Endothelial cell of umbilical vein (primary cell): ENCODE data around the gene CAMK2N1. TPM values are rescaled to one million over a fixed set of nuclear protein-coding genes. Genes with fewer than 3 reads are reported as not detected.

Experiments used
- BruUV-seq: library from RNA; stranded (reverse); fragments of 400-500 nt; replicated peaks from 2 replicates; lab custom pipeline; 2021; lab: Mats Ljungman, UMichigan
- CTCF ChIA-PET: fragments of 300-600, 350-600 bp; sonication (Branson Sonifier 250); formaldehyde crosslinking; loops from one replicate; lab custom pipeline; 2021; ENCODE audit warnings: antibody characterized with exemption, inconsistent platforms; lab: Charles Lee
- POLR2A ChIA-PET: fragments of 300-600, 350-600 bp; sonication (Branson Sonifier 250); formaldehyde crosslinking; loops from one replicate; lab custom pipeline; 2021; ENCODE audit warnings: antibody characterized with exemption, inconsistent platforms; lab: Charles Lee
- DNase-seq: peaks from one replicate; pipeline ENCODE4 v3.0.0-alpha.2; 2011; ENCODE audit warnings: low read depth, low spot score
- FAIRE-seq: peaks from 2 replicates; lab custom pipeline; 2011; peaks lifted over from hg19 to GRCh38; lab: Jason Lieb, UNC
- H2AFZ ChIP-seq: 2 replicates; pipeline ENCODE4 v1.6.0; 2012; ENCODE audit warnings: low read depth, low read length, control low read depth, inconsistent platforms
- H3K27ac ChIP-seq: 2 replicates; pipeline ENCODE4 v1.5.1; 2011; ENCODE audit warnings: low read depth, mild to moderate bottlenecking, control low read depth, low read length, moderate library complexity; ENCODE audit not compliant: insufficient read depth
- H3K27me3 ChIP-seq, 2 experiments: 2 replicates each; pipeline versions ENCODE4 v1.6.0 to v1.6.1; 2011; ENCODE audit warnings: low read length in 2 of 2, mixed read lengths in 1 of 2; ENCODE audit not compliant: control insufficient read depth in 2 of 2, insufficient read depth in 2 of 2
- H3K36me3 ChIP-seq, 2 experiments: 2 replicates in 1 of 2; 3 replicates in 1 of 2; pipeline ENCODE4 v1.5.1; 2011; ENCODE audit warnings: low read length in 2 of 2, mild to moderate bottlenecking in 1 of 2, moderate library complexity in 1 of 2; ENCODE audit not compliant: control insufficient read depth in 2 of 2, insufficient read depth in 2 of 2; ENCODE audit errors: extremely low read depth in 1 of 2
- H3K4me1 ChIP-seq: 3 replicates; pipeline ENCODE4 v1.5.1; 2011; ENCODE audit warnings: mild to moderate bottlenecking, low read length; ENCODE audit not compliant: control insufficient read depth, insufficient read depth; ENCODE audit errors: extremely low read depth
- H3K4me2 ChIP-seq: 2 replicates; pipeline ENCODE4 v1.6.1; 2011; ENCODE audit warnings: low read length, control low read depth, mixed read lengths; ENCODE audit not compliant: insufficient read depth
- H3K4me3 ChIP-seq, 3 experiments: fragments of 200-600 bp in 1 of 3; sonication (generic), shearing (Covaris generic) in 1 of 3; replicated peaks in 1 of 3; 2 replicates each; pipeline ENCODE4 v1.5.1; 2011 to 2016; ENCODE audit warnings: control low read depth in 3 of 3, low read length in 3 of 3, mild to moderate bottlenecking in 2 of 3, inconsistent platforms in 1 of 3, low read depth in 1 of 3, moderate library complexity in 1 of 3; ENCODE audit not compliant: insufficient read depth in 1 of 3
- H3K79me2 ChIP-seq: 2 replicates; pipeline ENCODE4 v1.6.0; 2012; ENCODE audit warnings: low read length, inconsistent platforms; ENCODE audit not compliant: control insufficient read depth, insufficient read depth
- H3K9ac ChIP-seq: replicated peaks from 2 replicates; pipeline ENCODE3; 2011; ENCODE audit warnings: low read length, control low read depth; ENCODE audit not compliant: insufficient read depth; ENCODE audit errors: extremely low read depth
- H3K9me1 ChIP-seq: replicated peaks from 3 replicates; pipeline ENCODE4 v1.6.0; 2011; ENCODE audit warnings: mild to moderate bottlenecking, low read length; ENCODE audit not compliant: control insufficient read depth, insufficient read depth; ENCODE audit errors: extremely low read depth
- H3K9me3 ChIP-seq: replicated peaks from 2 replicates; pipeline ENCODE4 v1.5.1; 2012; ENCODE audit warnings: low read length, inconsistent platforms; ENCODE audit not compliant: control insufficient read depth, insufficient read depth
- H4K20me1 ChIP-seq: replicated peaks from 2 replicates; pipeline ENCODE3; 2011; ENCODE audit warnings: mild to moderate bottlenecking, low read length; ENCODE audit not compliant: control insufficient read depth, insufficient read depth; ENCODE audit errors: extremely low read depth
- CTCF ChIP-seq, 2 donors: IDR thresholded peaks; 1 replicate in 1 of 2; 2 replicates in 1 of 2; pipeline ENCODE4 v1.5.1; 2011; ENCODE audit warnings: low read length in 2 of 2, mild to moderate bottlenecking in 2 of 2, moderate library complexity in 2 of 2, control low read depth in 1 of 2, inconsistent platforms in 1 of 2, low read depth in 1 of 2; ENCODE audit not compliant: insufficient read depth in 1 of 2; ENCODE audit errors: extremely low read depth in 1 of 2
- EZH2 ChIP-seq: IDR thresholded peaks from 2 replicates; pipeline ENCODE4 v1.6.1; 2012; ENCODE audit warnings: borderline replicate concordance, low read depth, mild to moderate bottlenecking, moderate library complexity, low read length, inconsistent platforms; ENCODE audit not compliant: severe bottlenecking
- FOS ChIP-seq: IDR thresholded peaks from 2 replicates; pipeline ENCODE4 v1.6.1; 2011; ENCODE audit warnings: mild to moderate bottlenecking, low read length, moderate library complexity, borderline replicate concordance; ENCODE audit not compliant: insufficient read depth
- GATA2 ChIP-seq: IDR thresholded peaks from 2 replicates; pipeline ENCODE4 v1.7.0; 2011; ENCODE audit warnings: low read depth, mild to moderate bottlenecking, moderate library complexity, mixed read lengths, low read length; ENCODE audit not compliant: insufficient read length, insufficient read depth
- JUN ChIP-seq: IDR thresholded peaks from 2 replicates; pipeline ENCODE4 v1.6.1; 2011; ENCODE audit warnings: borderline replicate concordance, low read depth; ENCODE audit not compliant: insufficient read length, insufficient read depth
- MAX ChIP-seq: IDR thresholded peaks from 2 replicates; pipeline ENCODE4 v1.6.1; 2011; ENCODE audit not compliant: insufficient read depth, insufficient read length
- MYC ChIP-seq: IDR thresholded peaks from one replicate; pipeline ENCODE4 v1.6.1; 2011; ENCODE audit warnings: mild to moderate bottlenecking, low read depth, low read length
- POLR2A ChIP-seq: IDR thresholded peaks from 2 replicates; pipeline ENCODE4 v1.6.1; 2012; ENCODE audit warnings: low read depth, mild to moderate bottlenecking, control low read depth, low read length
- POLR2AphosphoS5 ChIP-seq: IDR thresholded peaks from 2 replicates; pipeline ENCODE4 v1.6.1; 2012; ENCODE audit warnings: low read depth, mild to moderate bottlenecking, control low read depth, low read length, moderate library complexity; ENCODE audit not compliant: insufficient read depth
- dilution Hi-C: fragments of 300-500 bp; cut with MboI; formaldehyde crosslinking; loops from one replicate; pipeline ENCODE4 v1.15.0; 2019; ENCODE audit warnings: low sequenced_read_pairs; ENCODE audit not compliant: extremely low pct_ligation_motif_present
- intact Hi-C: fragments of 100-400 bp; cut with micrococcal nuclease; formaldehyde crosslinking; loops from one replicate; pipeline ENCODE4 v1.10.0; 2022
- polyA plus RNA-seq, 4 experiments: library from polyadenylated mRNA; depleted of rRNA in 3 of 4; stranded (reverse) in 3 of 4; unstranded in 1 of 4; fragments of >200 nt; gene quantifications; 2 replicates each; pipeline versions ENCODE4 v1.2.1 to v1.2.3, GENCODE V29; 2011 to 2012; ENCODE audit warnings: missing spikeins in 1 of 4
- total RNA-seq: library from RNA; stranded (reverse); gene quantifications from 2 replicates; pipeline ENCODE4 v1.2.3, GENCODE V29; 2021

Gene CAMK2N1
- total and polyA plus RNA-seq, 2 donors (not counting 3 experiments of a cell fraction or from before 2014, with no cell fraction given) = 3.3 to 18.3 TPM

GRCh38 chr1:20439282-20439681 is 46.7 kb downstream of the CAMK2N1 start:
- H3K36me3 ChIP-seq = no peaks in the 10 kb centered on the region
- H3K4me2 ChIP-seq = no peak overlapping the region
- no peaks in the 10 kb centered on the region for H3K9me1 ChIP-seq
- no peaks in the 10 kb centered on the region for H3K4me1 ChIP-seq
- DNase-seq = peak; percentile 6
- dilution Hi-C loops (no loop called here), intact Hi-C loops (no loop called here)
- POLR2A ChIA-PET = no interaction called here
- no peak for FAIRE-seq
- H3K27ac ChIP-seq = no peak overlapping the region
- H4K20me1 ChIP-seq = no peaks in the 10 kb centered on the region
- no TSS peak for BruUV-seq
- no peaks in the 10 kb centered on the region for H3K9me3 ChIP-seq
- H2AFZ ChIP-seq = no peak overlapping the region
- H3K79me2 ChIP-seq = no peaks in the 10 kb centered on the region
- H3K4me3 ChIP-seq = no peak overlapping the region
- TF ChIP-seq MYC (no peak), EZH2 (no peak), JUN (no peak), CTCF (IDR thresholded peaks at IDR 0.05; ENCODE audit: extremely low read depth in 1 of 2, insufficient read depth in 1 of 2, low read depth in 1 of 2, low read length in 2 of 2) (no peak), MAX (no peak), POLR2AphosphoS5 (no peak), POLR2A (no peak), FOS (no peak), GATA2 (no peak)
- CTCF ChIA-PET = interaction anchor here (0.6 to 1.9 kb wide), 7 partner anchors 9 to 226 kb away, joined by 3 to 7 read pairs (median 4); no protein-coding TSS in a partner anchor
- no peaks in the 10 kb centered on the region for H3K27me3 ChIP-seq
- no peak overlapping the region for H3K9ac ChIP-seq
